Gastroesophageal sphincter (tissue), 4 donors: ENCODE measurements around the gene GDF7. TPM values are rescaled to one million over a fixed set of nuclear protein-coding genes. Genes with fewer than 3 reads are reported as not detected.

ENCODE experiments used
- ATAC-seq: fragments of 150-250 bp; one replicate; pipeline ENCODE4 v1.9.1; 2016; ENCODE audit warnings: mild to moderate bottlenecking, moderate library complexity
- H3K27ac ChIP-seq, 4 donors: fragments of 200-600 bp; sonication (generic) in 3 of 4; 1 replicate in 3 of 4; 2 replicates in 1 of 4; pipeline ENCODE4 v1.5.1; 2016 to 2019
- H3K27me3 ChIP-seq: fragments of 200-600 bp; sonication (generic); one replicate; pipeline ENCODE4 v1.5.1; 2019
- H3K36me3 ChIP-seq, 2 donors: fragments of 200-600 bp; sonication (generic); one replicate each; pipeline ENCODE4 v1.5.1; 2019; ENCODE audit warnings: control low read depth in 1 of 2
- H3K4me1 ChIP-seq, 3 donors: fragments of 200-600 bp; sonication (generic); 1 replicate in 2 of 3; 2 replicates in 1 of 3; pipeline ENCODE4 v1.5.1; 2016 to 2019; ENCODE audit warnings: control low read depth in 2 of 3
- H3K4me3 ChIP-seq, 2 donors: fragments of 200-600 bp; sonication (generic); one replicate each; pipeline ENCODE4 v1.5.1; 2019; ENCODE audit warnings: mild to moderate bottlenecking in 1 of 2, moderate library complexity in 1 of 2
- H3K9me3 ChIP-seq, 3 donors: fragments of 200-600 bp; sonication (generic); one replicate each; pipeline ENCODE4 v1.5.1; 2017 to 2019; ENCODE audit warnings: control low read depth in 2 of 3
- EP300 ChIP-seq: sonication (generic); formaldehyde crosslinking; IDR thresholded peaks from one replicate; pipeline ENCODE4 v1.6.1; 2017; ENCODE audit warnings: antibody characterized with exemption, mild to moderate bottlenecking
- POLR2A ChIP-seq, 2 donors: fragments of 450-650 bp; IDR thresholded peaks; one replicate each; pipeline ENCODE4 v1.6.1; 2017; ENCODE audit warnings: antibody characterized with exemption in 2 of 2, mild to moderate bottlenecking in 2 of 2, moderate library complexity in 1 of 2
- POLR2AphosphoS5 ChIP-seq: sonication (generic); formaldehyde crosslinking; IDR thresholded peaks from one replicate; pipeline ENCODE4 v1.6.1; 2017; ENCODE audit warnings: antibody characterized with exemption
- WGBS, 2 donors: methylation state at CpG; one replicate each; pipeline ENCODE4 v1.1.5; 2018; ENCODE audit warnings: low coverage in 1 of 2; 5-methylcytosine and 5-hydroxymethylcytosine counted together
- total RNA-seq, 4 donors: library from RNA; depleted of rRNA; stranded (reverse); fragments of >200 nt; gene quantifications; one replicate each; pipeline ENCODE4 v1.1.0, GENCODE V29; 2016
- TF ChIP-seq, protein P1 (sequence below), 4 experiments: fragments of 200-600 bp in 2 of 4; fragments of 450-650 bp in 2 of 4; sonication (generic) in 1 of 4; IDR thresholded peaks; one replicate each; pipeline ENCODE4 v1.5.1; 2017 to 2019; ENCODE audit warnings: antibody characterized with exemption in 4 of 4, mild to moderate bottlenecking in 2 of 4, moderate library complexity in 2 of 4

Gene GDF7
- total RNA-seq, 4 donors from 2014 or later, result 1.2 to 19.9 (median 15.3) TPM

GRCh38 chr2:20693317-20693716 is 26.4 kb downstream of the GDF7 start:
- Histone ChIP-seq H3K27me3 (no peaks in the 10 kb centered on the region), H3K27ac (no peak overlapping the region), H3K4me3 (no peak overlapping the region), H3K4me1 (peaks cover 0 to under 1% (median 0%) of the 10 kb centered on the region in 3 donors), H3K36me3 (peaks cover 0 to 41% of the 10 kb centered on the region in 2 donors), H3K9me3 (no peaks in the 10 kb centered on the region)
- no peak for TF ChIP-seq POLR2AphosphoS5
- TF ChIP-seq, protein P1, sequence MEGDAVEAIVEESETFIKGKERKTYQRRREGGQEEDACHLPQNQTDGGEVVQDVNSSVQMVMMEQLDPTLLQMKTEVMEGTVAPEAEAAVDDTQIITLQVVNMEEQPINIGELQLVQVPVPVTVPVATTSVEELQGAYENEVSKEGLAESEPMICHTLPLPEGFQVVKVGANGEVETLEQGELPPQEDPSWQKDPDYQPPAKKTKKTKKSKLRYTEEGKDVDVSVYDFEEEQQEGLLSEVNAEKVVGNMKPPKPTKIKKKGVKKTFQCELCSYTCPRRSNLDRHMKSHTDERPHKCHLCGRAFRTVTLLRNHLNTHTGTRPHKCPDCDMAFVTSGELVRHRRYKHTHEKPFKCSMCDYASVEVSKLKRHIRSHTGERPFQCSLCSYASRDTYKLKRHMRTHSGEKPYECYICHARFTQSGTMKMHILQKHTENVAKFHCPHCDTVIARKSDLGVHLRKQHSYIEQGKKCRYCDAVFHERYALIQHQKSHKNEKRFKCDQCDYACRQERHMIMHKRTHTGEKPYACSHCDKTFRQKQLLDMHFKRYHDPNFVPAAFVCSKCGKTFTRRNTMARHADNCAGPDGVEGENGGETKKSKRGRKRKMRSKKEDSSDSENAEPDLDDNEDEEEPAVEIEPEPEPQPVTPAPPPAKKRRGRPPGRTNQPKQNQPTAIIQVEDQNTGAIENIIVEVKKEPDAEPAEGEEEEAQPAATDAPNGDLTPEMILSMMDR (IDR thresholded peaks at IDR 0.05), result no peak
- no peak for TF ChIP-seq EP300
- TF ChIP-seq POLR2A (IDR thresholded peaks at IDR 0.05), result no peak
- no peak for ATAC-seq
- 81 to 97% methylated on average over 3 of the region's 3 CpGs for WGBS, 2 donors

- ATAC-seq, result no peak
- no CpG with 5 or more reads among the region's 2 CpGs for WGBS, 2 donors
- peaks cover 0 to 16% (median 0%) of the 10 kb centered on the region in 3 donors for H3K4me1 ChIP-seq
- TF ChIP-seq, protein P1 (IDR thresholded peaks at IDR 0.05), result no peak
- no peaks in the 10 kb centered on the region for H3K9me3 ChIP-seq
- peaks cover 0 to 40% of the 10 kb centered on the region in 2 donors for H3K36me3 ChIP-seq
- H3K27me3 ChIP-seq, result no peaks in the 10 kb centered on the region
- H3K27ac ChIP-seq, result no peak overlapping the region
- no peak overlapping the region for H3K4me3 ChIP-seq
Measured at GRCh38 chr2:20696366-20696765, 29.4 kb downstream of the GDF7 start.

GRCh38 chr2:20697322-20697934 is 30.5 kb downstream of the GDF7 start:
- Histone ChIP-seq H3K36me3 (peaks cover 0 to 40% of the 10 kb centered on the region in 2 donors), H3K4me3 (no peak overlapping the region), H3K27ac (no peak overlapping the region), H3K9me3 (no peaks in the 10 kb centered on the region), H3K4me1 (peaks cover 0 to 16% (median 0%) of the 10 kb centered on the region in 3 donors), H3K27me3 (no peaks in the 10 kb centered on the region)
- WGBS, 2 donors, result 93 to 96% methylated on average over 2 of the region's 2 CpGs
- TF ChIP-seq EP300, result no peak
- no peak for TF ChIP-seq POLR2AphosphoS5
- TF ChIP-seq, protein P1 (IDR thresholded peaks at IDR 0.05), result no peak
- TF ChIP-seq POLR2A (IDR thresholded peaks at IDR 0.05), result no peak
- ATAC-seq, result no peak

DNA sequence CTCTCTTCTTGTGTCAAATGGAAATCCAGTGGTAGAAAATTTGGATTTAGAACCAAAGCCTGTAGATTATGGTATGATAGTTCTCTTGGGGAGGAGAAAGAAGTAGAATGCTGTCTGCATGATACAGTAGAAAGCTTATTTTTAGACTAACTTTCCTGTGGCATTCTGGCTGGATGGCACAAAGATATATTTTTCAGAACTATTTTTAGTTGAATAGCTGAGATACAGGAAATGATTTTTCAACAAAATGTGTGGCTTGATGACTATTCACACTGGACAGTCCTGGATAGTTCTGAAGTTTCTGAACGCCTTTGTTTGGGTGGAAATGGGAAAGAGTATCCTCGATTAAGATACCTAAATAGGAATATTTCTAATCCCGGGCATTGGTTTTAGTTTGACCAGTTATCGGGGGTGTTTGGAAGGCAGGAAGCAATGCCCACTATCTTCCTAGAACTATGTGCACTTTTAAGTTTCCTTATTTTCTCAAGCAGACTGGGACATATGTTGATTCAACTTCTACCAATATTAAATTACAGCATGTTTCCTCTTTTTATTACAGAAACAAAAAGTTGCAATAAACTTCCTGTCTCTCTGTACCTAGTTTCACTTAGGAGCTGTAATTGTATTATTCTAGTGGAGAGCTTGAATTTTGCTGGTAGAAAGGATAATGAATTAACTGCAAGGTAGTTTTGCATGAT is 32.1 kb downstream of the GDF7 start:
- no peak for TF ChIP-seq POLR2AphosphoS5
- TF ChIP-seq POLR2A (IDR thresholded peaks at IDR 0.05), result no peak
- TF ChIP-seq EP300, result no peak
- TF ChIP-seq, protein P1 (IDR thresholded peaks at IDR 0.05), result no peak
- Histone ChIP-seq H3K9me3 (no peaks in the 10 kb centered on the region), H3K27me3 (no peaks in the 10 kb centered on the region), H3K4me3 (no peak overlapping the region), H3K4me1 (peaks cover 0 to 16% (median 0%) of the 10 kb centered on the region in 3 donors), H3K36me3 (peaks cover 0 to 23% of the 10 kb centered on the region in 2 donors), H3K27ac (no peak overlapping the region)
- WGBS, 2 donors, result 38 to 67% methylated on average over 4 of the region's 4 CpGs
- ATAC-seq, result no peak

- Histone ChIP-seq H3K9me3 (no peaks in the 10 kb centered on the region), H3K4me3 (no peak overlapping the region), H3K27me3 (no peaks in the 10 kb centered on the region), H3K36me3 (peaks cover 0 to 10% of the 10 kb centered on the region in 2 donors), H3K4me1 (peaks cover 0 to 16% (median 0%) of the 10 kb centered on the region in 3 donors), H3K27ac (no peak overlapping the region)
- no peak for ATAC-seq
- no peak for TF ChIP-seq POLR2AphosphoS5
- 95% methylated on average over 3 of the region's 5 CpGs; no CpG with 5 or more reads in 1 of the 2 donors for WGBS, 2 donors
Measured at GRCh38 chr2:20702563-20702962, 35.6 kb downstream of the GDF7 start.
